Hepatocyte (in vitro differentiated cells): ENCODE results near the gene LIN9.

Experiments
- EZH2 ChIP-seq: fragments of 200-600 bp; sonication (generic); IDR thresholded peaks from 2 replicates; pipeline ENCODE4 v1.6.1; 2016; ENCODE audit warnings: antibody characterized with exemption, mild to moderate bottlenecking, borderline replicate concordance
- EZH2phosphoT487 ChIP-seq: fragments of 200-600 bp; sonication (generic); IDR thresholded peaks from one replicate; pipeline ENCODE4 v1.6.1; 2018; ENCODE audit warnings: antibody characterized with exemption, mild to moderate bottlenecking, low read depth, moderate library complexity; ENCODE audit not compliant: unreplicated experiment, severe bottlenecking
- TF ChIP-seq, protein P1 (sequence below): fragments of 200-600 bp; sonication (generic); IDR thresholded peaks from 2 replicates; pipeline ENCODE4 v1.5.1; 2016; ENCODE audit warnings: antibody characterized with exemption, mild to moderate bottlenecking; ENCODE audit not compliant: poor library complexity

DNA sequence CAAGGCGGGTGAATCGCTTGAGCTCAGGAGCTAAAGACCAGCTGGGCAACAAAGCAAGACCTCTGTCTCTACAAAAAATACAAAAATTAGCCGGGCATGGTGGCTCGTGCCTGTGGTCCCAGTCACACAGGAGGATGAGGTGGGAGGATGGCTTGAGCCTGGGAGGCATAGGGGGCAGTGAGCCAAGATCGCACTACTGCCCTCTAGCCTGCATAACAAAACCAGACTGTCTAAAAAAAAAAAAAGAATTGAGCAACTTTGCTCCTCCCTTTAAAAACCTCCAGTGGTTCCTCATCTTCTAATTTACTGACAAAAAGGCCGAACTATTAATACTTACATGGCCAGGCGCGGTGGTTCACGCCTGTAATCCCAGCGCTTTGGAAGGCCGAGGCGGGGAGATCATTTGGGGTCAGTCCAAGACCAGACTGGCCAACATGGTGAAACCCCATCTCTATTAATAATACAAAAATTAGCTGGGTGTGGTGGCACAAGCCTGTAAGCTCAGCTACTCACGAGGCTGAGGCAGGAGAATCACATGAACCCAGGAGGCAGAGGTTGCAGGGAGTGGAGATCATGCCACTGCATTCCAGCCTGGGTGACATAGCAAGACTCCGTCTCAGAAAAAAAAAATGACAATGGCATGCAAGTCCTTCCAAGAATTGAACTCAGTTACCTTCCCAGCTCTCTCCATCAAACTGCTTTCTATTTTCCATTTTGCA, 126.8 kb downstream of the LIN9 start:
- TF ChIP-seq, protein P1, sequence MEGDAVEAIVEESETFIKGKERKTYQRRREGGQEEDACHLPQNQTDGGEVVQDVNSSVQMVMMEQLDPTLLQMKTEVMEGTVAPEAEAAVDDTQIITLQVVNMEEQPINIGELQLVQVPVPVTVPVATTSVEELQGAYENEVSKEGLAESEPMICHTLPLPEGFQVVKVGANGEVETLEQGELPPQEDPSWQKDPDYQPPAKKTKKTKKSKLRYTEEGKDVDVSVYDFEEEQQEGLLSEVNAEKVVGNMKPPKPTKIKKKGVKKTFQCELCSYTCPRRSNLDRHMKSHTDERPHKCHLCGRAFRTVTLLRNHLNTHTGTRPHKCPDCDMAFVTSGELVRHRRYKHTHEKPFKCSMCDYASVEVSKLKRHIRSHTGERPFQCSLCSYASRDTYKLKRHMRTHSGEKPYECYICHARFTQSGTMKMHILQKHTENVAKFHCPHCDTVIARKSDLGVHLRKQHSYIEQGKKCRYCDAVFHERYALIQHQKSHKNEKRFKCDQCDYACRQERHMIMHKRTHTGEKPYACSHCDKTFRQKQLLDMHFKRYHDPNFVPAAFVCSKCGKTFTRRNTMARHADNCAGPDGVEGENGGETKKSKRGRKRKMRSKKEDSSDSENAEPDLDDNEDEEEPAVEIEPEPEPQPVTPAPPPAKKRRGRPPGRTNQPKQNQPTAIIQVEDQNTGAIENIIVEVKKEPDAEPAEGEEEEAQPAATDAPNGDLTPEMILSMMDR = peak; percentile 27
- TF ChIP-seq EZH2phosphoT487 (no peak), EZH2 (no peak)
